Bronchial epithelial cell (primary cell): ENCODE results near the gene ANKRD16. TPM values are rescaled to one million over a fixed set of nuclear protein-coding genes. Genes with fewer than 3 reads are reported as not detected.
"Not testable (repeated sequence)": the region's sequence is repeated elsewhere in the genome, so short reads cannot be mapped to it uniquely, and the experiment has no call there.

Experiments
- DNase-seq: peaks from one replicate; pipeline ENCODE4 v3.0.0-alpha.2; 2010; ENCODE audit warnings: low read depth
- FAIRE-seq: peaks from 2 replicates; lab custom pipeline; 2011; peaks lifted over from hg19 to GRCh38; lab: Jason Lieb, UNC
- H3K27me3 ChIP-seq: 2 replicates; pipeline ENCODE4 v1.5.1; 2011; ENCODE audit warnings: low read length; ENCODE audit not compliant: control insufficient read depth, insufficient read depth
- H3K36me3 ChIP-seq: 2 replicates; pipeline ENCODE4 v1.5.1; 2011; ENCODE audit warnings: low read length; ENCODE audit not compliant: control insufficient read depth, insufficient read depth
- H3K4me3 ChIP-seq: 2 replicates; pipeline ENCODE4 v1.5.1; 2011; ENCODE audit warnings: mild to moderate bottlenecking, low read depth, low read length, control low read depth
- total RNA-seq: library from RNA; depleted of rRNA; stranded (reverse); fragments of >200 nt; gene quantifications from 2 replicates; pipeline ENCODE4 v1.2.1, GENCODE V29; 2014
- TF ChIP-seq, protein P1 (sequence below): IDR thresholded peaks from 2 replicates; pipeline ENCODE4 v1.5.1; 2011; ENCODE audit warnings: mild to moderate bottlenecking, moderate library complexity, low read length, control low read depth, inconsistent platforms; ENCODE audit not compliant: insufficient read depth, severe bottlenecking

The ANKRD16 gene
- total RNA-seq, 1 donor from 2014 or later = 5.3 TPM

DNA sequence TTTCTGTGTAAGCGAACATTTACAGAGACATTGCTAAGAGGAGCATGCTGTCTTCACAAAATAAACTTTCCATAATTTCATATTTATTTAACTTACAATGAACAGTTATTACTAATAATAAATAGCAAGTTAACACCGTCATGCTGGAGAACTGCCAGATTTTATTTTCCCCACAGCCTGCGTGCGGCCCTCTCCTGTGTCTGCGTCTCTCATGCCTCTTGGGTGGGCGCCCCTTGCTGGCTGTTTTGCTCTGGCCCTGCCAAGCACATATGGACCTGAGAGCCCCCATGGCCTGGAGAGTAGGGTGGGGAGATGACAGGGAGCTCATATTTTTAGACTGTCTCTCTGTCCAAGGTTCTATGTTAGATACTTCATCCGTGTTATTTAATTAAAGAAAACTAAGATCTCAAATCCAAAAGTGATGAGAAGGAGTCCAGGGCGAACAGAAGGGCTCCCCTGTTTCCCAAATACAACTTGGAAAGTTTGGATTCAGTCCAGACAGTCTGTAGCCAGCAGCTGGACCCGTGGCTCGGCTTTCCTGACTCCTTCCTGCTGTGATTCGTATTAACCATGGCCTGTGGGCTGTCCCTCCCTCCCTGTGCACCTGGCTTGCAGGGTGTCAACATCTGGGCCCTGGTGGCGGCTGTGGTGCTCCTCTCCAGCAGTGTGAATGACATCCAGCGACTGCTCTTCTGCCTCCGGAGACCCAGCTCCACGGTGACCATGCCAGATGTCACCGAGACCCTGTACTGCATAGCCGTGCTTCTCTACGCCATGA is 20.8 kb upstream of the ANKRD16 start:
- peaks cover 31% of the 10 kb centered on the region for H3K36me3 ChIP-seq
- no peak overlapping the region for H3K4me3 ChIP-seq
- DNase-seq (no peak), FAIRE-seq (no peak)
- no peaks in the 10 kb centered on the region for H3K27me3 ChIP-seq
- TF ChIP-seq, protein P1, sequence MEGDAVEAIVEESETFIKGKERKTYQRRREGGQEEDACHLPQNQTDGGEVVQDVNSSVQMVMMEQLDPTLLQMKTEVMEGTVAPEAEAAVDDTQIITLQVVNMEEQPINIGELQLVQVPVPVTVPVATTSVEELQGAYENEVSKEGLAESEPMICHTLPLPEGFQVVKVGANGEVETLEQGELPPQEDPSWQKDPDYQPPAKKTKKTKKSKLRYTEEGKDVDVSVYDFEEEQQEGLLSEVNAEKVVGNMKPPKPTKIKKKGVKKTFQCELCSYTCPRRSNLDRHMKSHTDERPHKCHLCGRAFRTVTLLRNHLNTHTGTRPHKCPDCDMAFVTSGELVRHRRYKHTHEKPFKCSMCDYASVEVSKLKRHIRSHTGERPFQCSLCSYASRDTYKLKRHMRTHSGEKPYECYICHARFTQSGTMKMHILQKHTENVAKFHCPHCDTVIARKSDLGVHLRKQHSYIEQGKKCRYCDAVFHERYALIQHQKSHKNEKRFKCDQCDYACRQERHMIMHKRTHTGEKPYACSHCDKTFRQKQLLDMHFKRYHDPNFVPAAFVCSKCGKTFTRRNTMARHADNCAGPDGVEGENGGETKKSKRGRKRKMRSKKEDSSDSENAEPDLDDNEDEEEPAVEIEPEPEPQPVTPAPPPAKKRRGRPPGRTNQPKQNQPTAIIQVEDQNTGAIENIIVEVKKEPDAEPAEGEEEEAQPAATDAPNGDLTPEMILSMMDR = no peak

DNA sequence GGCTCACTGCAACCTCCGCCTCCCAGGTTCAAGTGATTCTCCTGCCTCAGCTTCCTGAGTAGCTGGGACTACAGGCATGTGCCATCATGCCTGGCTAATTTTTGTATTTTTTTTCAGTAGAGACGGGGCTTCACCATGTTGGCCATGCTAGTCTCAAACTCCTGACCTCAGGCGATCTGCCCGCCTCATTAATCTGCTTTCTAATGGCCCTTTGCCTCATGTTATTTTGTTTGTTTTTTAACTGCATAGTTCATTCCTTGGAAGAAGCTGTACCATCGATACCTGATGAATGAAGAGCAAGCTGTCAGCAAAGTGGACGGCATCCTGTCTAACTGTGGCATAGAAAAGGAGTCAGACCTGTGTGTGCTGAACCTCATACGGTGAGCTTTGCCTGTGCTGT is 19.0 kb upstream of the ANKRD16 start:
- H3K27me3 ChIP-seq, DNase-seq, H3K4me3 ChIP-seq: not testable (repeated sequence)
- peaks cover 21% of the 10 kb centered on the region for H3K36me3 ChIP-seq
- peak; percentile 13 for FAIRE-seq

DNA sequence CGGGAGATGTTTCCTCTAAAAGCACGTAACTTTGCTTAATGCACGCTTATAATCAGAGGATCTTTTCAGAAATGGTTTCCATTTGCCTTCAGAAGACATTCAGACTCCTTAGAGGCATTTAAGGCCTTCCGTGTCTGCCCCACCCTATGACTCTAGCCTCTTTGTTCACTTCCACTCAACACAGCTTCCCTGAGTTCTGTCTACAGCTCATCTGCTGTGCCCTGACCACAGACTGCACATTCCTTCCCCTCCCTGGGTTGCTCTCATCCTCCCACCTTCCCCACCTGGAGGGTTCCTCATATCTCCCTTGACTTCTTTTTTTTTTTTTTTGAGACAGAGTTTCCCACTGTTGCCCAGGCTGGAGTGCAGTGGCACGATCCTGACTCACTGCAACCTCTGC is 17.0 kb upstream of the ANKRD16 start:
- Histone ChIP-seq H3K36me3 (peaks cover 20% of the 10 kb centered on the region), H3K4me3 (no peak overlapping the region), H3K27me3 (no peaks in the 10 kb centered on the region)
- TF ChIP-seq, protein P1 = no peak
- FAIRE-seq = peak; percentile 85
- DNase-seq = peak; percentile 20

DNA sequence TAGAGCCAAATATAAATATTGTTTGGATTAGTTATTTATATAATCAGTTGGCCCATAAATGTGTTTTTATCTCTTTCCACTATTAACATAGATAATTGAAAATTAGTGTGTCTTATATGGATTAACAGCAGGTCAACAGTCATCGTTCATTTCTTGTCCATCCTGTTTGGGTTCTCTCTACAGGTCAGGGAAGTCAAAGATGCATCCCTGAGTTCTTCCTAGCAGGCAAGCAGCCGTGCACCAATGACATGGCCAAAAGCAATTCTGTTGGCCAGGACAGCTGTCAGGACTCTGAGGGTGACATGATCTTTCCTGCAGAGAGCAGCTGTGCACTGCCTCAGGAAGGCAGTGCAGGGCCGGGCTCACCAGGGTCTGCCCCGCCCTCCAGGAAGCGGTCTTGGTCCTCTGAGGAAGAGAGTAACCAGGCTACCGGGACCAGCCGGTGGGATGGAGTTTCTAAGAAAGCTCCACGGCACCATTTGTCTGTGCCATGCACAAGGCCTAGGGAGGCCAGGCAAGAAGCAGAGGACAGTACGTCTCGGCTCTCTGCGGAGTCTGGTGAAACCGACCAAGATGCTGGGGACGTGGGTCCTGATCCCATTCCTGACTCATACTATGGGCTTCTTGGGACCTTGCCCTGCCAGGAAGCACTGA is 16.3 kb upstream of the ANKRD16 start:
- Histone ChIP-seq H3K27me3 (no peaks in the 10 kb centered on the region), H3K4me3 (no peak overlapping the region), H3K36me3 (peaks cover 17% of the 10 kb centered on the region)
- TF ChIP-seq, protein P1 = no peak
- no peak for FAIRE-seq
- DNase-seq = no peak

DNA sequence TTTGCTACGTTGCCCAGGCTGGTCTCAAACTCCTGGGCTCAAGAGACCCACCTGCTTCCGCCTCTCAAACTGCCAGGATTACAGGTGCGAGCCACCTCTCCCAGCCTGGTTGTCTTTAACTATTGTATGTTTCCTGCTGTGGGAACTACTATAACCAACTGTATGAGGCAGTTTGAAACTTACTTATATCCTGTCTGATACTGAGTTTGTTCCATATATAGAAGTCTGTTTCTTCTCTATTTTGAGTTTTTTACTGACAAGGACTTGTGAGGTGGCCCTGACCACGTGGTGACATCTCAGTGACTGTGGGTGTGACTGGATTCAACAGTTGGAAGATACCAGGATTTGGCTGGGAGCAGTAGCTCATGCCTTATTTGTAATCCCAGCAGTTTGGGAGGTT is 14.5 kb upstream of the ANKRD16 start:
- Histone ChIP-seq H3K36me3 (peaks cover 10% of the 10 kb centered on the region), H3K27me3 (no peaks in the 10 kb centered on the region), H3K4me3 (no peak overlapping the region)
- TF ChIP-seq, protein P1 = no peak
- DNase-seq = no peak
- no peak for FAIRE-seq

DNA sequence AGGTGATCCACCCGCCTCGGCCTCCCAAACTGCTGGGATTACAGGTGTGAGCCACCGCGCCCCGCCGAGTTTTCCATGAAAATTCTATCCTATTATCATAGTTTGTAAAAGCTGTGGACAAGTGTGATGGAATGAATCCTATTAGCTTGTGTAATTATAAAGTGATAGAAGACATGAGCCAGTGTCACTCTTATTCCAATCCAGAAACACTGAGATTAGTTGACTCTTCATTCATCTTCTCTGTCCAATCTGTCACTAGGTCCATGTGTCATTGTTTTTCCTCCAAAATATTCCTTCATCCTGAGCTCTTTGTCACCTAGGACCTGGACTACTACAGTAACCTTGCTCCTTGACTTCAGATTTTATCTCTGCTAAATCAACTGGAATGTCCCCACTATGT is 13.9 kb upstream of the ANKRD16 start:
- no peaks in the 10 kb centered on the region for H3K27me3 ChIP-seq
- no peak for DNase-seq
- no peak overlapping the region for H3K4me3 ChIP-seq
- FAIRE-seq = no peak
- TF ChIP-seq, protein P1 = no peak
- H3K36me3 ChIP-seq = peaks cover 7% of the 10 kb centered on the region
